Stomach (tissue), 9 donors: ENCODE results near the gene SDC3. TPM values are rescaled to one million over a fixed set of nuclear protein-coding genes. Genes with fewer than 3 reads are reported as not detected.

Source experiments
- DNase-seq, 2 donors: peaks; one replicate each; pipeline versions ENCODE4 v3.0.0 to v3.0.0-alpha.2; 2013 to 2019
- H3K27ac ChIP-seq, 5 donors: fragments of 200-600 bp in 4 of 5; sonication (generic) in 4 of 5; one replicate each; pipeline ENCODE4 v1.5.1; 2013 to 2019; ENCODE audit warnings: mild to moderate bottlenecking in 1 of 5, moderate library complexity in 1 of 5
- H3K27me3 ChIP-seq, 3 donors: fragments of 200-600 bp; sonication (generic); one replicate each; pipeline ENCODE4 v1.5.1; 2017 to 2019; ENCODE audit warnings: mixed run types in 1 of 3
- H3K36me3 ChIP-seq, 4 donors: fragments of 200-600 bp; sonication (generic); 1 replicate in 3 of 4; 2 replicates in 1 of 4; pipeline ENCODE4 v1.5.1; 2016 to 2019
- H3K4me1 ChIP-seq, 4 donors: fragments of 200-600 bp; sonication (generic); one replicate each; pipeline ENCODE4 v1.5.1; 2016 to 2019
- H3K4me3 ChIP-seq, 4 donors: fragments of 200-600 bp; sonication (generic) in 3 of 4; one replicate each; pipeline ENCODE4 v1.5.1; 2016 to 2019; ENCODE audit warnings: mild to moderate bottlenecking in 1 of 4
- H3K9me3 ChIP-seq, 4 donors: fragments of 200-600 bp; sonication (generic); one replicate each; pipeline ENCODE4 v1.5.1; 2016 to 2019
- CTCF ChIP-seq, 7 experiments: fragments of 450-650 bp in 4 of 7; fragments of 200-600 bp in 3 of 7; sonication (generic) in 3 of 7; IDR thresholded peaks; one replicate each; pipeline ENCODE4 v1.5.1; 2016 to 2019; ENCODE audit warnings: antibody characterized with exemption in 7 of 7, control low read depth in 2 of 7, mild to moderate bottlenecking in 1 of 7
- EP300 ChIP-seq: sonication (generic); formaldehyde crosslinking; IDR thresholded peaks from one replicate; pipeline ENCODE4 v1.6.1; 2017; ENCODE audit warnings: antibody characterized with exemption
- POLR2A ChIP-seq, 4 donors: fragments of 450-650 bp; IDR thresholded peaks; one replicate each; pipeline ENCODE4 v1.6.1; 2016; ENCODE audit warnings: antibody characterized with exemption in 4 of 4, control low read depth in 2 of 4, mild to moderate bottlenecking in 1 of 4, moderate library complexity in 1 of 4
- POLR2AphosphoS5 ChIP-seq, 3 donors: sonication (generic); formaldehyde crosslinking; IDR thresholded peaks; one replicate each; pipeline ENCODE4 v1.6.1; 2016; ENCODE audit warnings: antibody characterized with exemption in 3 of 3
- WGBS, 5 donors: extraction: QIAGEN DNeasy Blood & Tissue Kit in 3 of 5; methylation state at CpG; one replicate each; pipeline versions ENCODE4 v1.1.5 to v1.1.7; 2013 to 2018; 5-methylcytosine and 5-hydroxymethylcytosine counted together
- intact Hi-C: fragments of 100-400 bp; cut with DNase I; formaldehyde crosslinking; loops from one replicate; pipeline ENCODE4 v1.15.1; 2023; ENCODE audit warnings: low total_unique reads
- polyA plus RNA-seq, 3 donors: library from polyadenylated mRNA; stranded (reverse); fragments of 200-250 nt; gene quantifications; one replicate each; pipeline ENCODE4 v1.2.3, GENCODE V29; 2013
- total RNA-seq, 5 donors: library from RNA; depleted of rRNA; stranded (reverse); fragments of >200 nt; gene quantifications; one replicate each; pipeline versions ENCODE4 v1.1.0 to v1.2.3, GENCODE V29; 2014 to 2016
- donor health status: healthy with polysubstance abuse.
- donor health status: Bipolar disorder and iron deficiency.
- donor health status: healthy.

The SDC3 gene
- total and polyA plus RNA-seq, 8 donors: 0.58 to 47.2 (median 15.2) TPM

GRCh38 chr1:30847358-30847972, 61.1 kb downstream of the SDC3 start:
- H3K4me3 ChIP-seq: no peak overlapping the region
- no peak for TF ChIP-seq POLR2A (IDR thresholded peaks at IDR 0.05)
- TF ChIP-seq POLR2AphosphoS5 (IDR thresholded peaks at IDR 0.05): peak in 1 of 3 donors; percentile 42
- TF ChIP-seq EP300: no peak

GRCh38 chr1:30846587-30846986, 62.0 kb downstream of the SDC3 start:
- no peak for DNase-seq
- no peak overlapping the region for H3K4me3 ChIP-seq
- H3K36me3 ChIP-seq: no peaks in the 10 kb centered on the region
- intact Hi-C loops: no loop called here
- peak overlapping the region in 4 of 5 donors; percentile 29 to 65 (median 56) for H3K27ac ChIP-seq
- 52 to 90% (median 86%) methylated on average over 6 of the region's 6 CpGs for WGBS, 5 donors
- TF ChIP-seq CTCF (IDR thresholded peaks at IDR 0.05): no peak
- TF ChIP-seq EP300: no peak
- no peak for TF ChIP-seq POLR2AphosphoS5 (IDR thresholded peaks at IDR 0.05)
- no peak for TF ChIP-seq POLR2A (IDR thresholded peaks at IDR 0.05)
- H3K27me3 ChIP-seq: peaks cover 0 to 19% (median 0%) of the 10 kb centered on the region in 3 donors
- H3K9me3 ChIP-seq: no peaks in the 10 kb centered on the region
- peaks cover 0 to 16% (median 11%) of the 10 kb centered on the region in 4 donors for H3K4me1 ChIP-seq

More at GRCh38 chr1:30847358-30847972, 61.1 kb downstream of the SDC3 start:
- peaks cover 0 to 19% (median 0%) of the 10 kb centered on the region in 3 donors for H3K27me3 ChIP-seq
- H3K36me3 ChIP-seq: no peaks in the 10 kb centered on the region
- peaks cover 3 to 24% (median 14%) of the 10 kb centered on the region in 4 donors for H3K4me1 ChIP-seq
- H3K27ac ChIP-seq: peak overlapping the region; percentile 2 to 65 (median 56)
- DNase-seq: peak; percentile 74 to 93
- intact Hi-C loops: no loop called here
- 13 to 42% (median 21%) methylated on average over 7 to 17 of the region's 17 CpGs for WGBS, 5 donors
- no peaks in the 10 kb centered on the region for H3K9me3 ChIP-seq

- H3K36me3 ChIP-seq: no peaks in the 10 kb centered on the region
- H3K27me3 ChIP-seq: peaks cover 0 to 19% (median 0%) of the 10 kb centered on the region in 3 donors
- H3K9me3 ChIP-seq: no peaks in the 10 kb centered on the region
- WGBS, 5 donors: 57 to 79% (median 76%) methylated on average over 7 of the region's 7 CpGs
- no peak overlapping the region for H3K4me3 ChIP-seq
- H3K4me1 ChIP-seq: peaks cover 4 to 20% (median 16%) of the 10 kb centered on the region in 4 donors
- intact Hi-C loops: no loop called here
- no peak for DNase-seq
- H3K27ac ChIP-seq: no peak overlapping the region
- TF ChIP-seq POLR2AphosphoS5 (IDR thresholded peaks at IDR 0.05) (no peak), CTCF (IDR thresholded peaks at IDR 0.05) (no peak)
Observed at GRCh38 chr1:30845904-30846290, 62.7 kb downstream of the SDC3 start.

GRCh38 chr1:30845237-30845903, 63.2 kb downstream of the SDC3 start:
- no peak for DNase-seq
- H3K4me3 ChIP-seq: no peak overlapping the region
- no peaks in the 10 kb centered on the region for H3K36me3 ChIP-seq
- no peaks in the 10 kb centered on the region for H3K9me3 ChIP-seq
- intact Hi-C loops: no loop called here
- H3K4me1 ChIP-seq: peaks cover 9 to 26% (median 18%) of the 10 kb centered on the region in 4 donors
- H3K27ac ChIP-seq: no peak overlapping the region
- WGBS, 5 donors: 68 to 75% (median 75%) methylated on average over 10 of the region's 10 CpGs
- H3K27me3 ChIP-seq: peaks cover 0 to 19% (median 0%) of the 10 kb centered on the region in 3 donors
- TF ChIP-seq POLR2A (IDR thresholded peaks at IDR 0.05): no peak
- TF ChIP-seq CTCF (IDR thresholded peaks at IDR 0.05): no peak
- TF ChIP-seq EP300: no peak
- no peak for TF ChIP-seq POLR2AphosphoS5 (IDR thresholded peaks at IDR 0.05)
